ENCODE data around the gene FAM200B.

Gene FAM200B

GRCh38 chr4:15681372-15682241, at the start of gene FAM200B:
Gene FAM200B (plus strand): TSS chr4:15681827. CDS start chr4:15686978, 5,151 bp downstream.
- DNase-seq (ENCODE audit: low read depth), result peak; percentile 91

- DNase-seq (ENCODE audit: low read depth), result no peak
Measured at GRCh38 chr4:15636818-15637217, 44.8 kb upstream of the FAM200B start.

- no peak for DNase-seq (ENCODE audit: low read depth)
Measured at GRCh38 chr4:15638418-15638817, 43.2 kb upstream of the FAM200B start.

- DNase-seq (ENCODE audit: low read depth), result no peak
Measured at GRCh38 chr4:15648600-15648999, 33.0 kb upstream of the FAM200B start.

GRCh38 chr4:15649914-15650545, 31.6 kb upstream of the FAM200B start:
- peak; percentile 8 for DNase-seq (ENCODE audit: low read depth)

GRCh38 chr4:15651676-15652075, 30.0 kb upstream of the FAM200B start:
- no peak for DNase-seq (ENCODE audit: low read depth)

- DNase-seq (ENCODE audit: low read depth), result no peak
Measured at GRCh38 chr4:15652191-15652590, 29.4 kb upstream of the FAM200B start.

GRCh38 chr4:15652841-15653240, 28.8 kb upstream of the FAM200B start:
- no peak for DNase-seq (ENCODE audit: low read depth)

- no peak for DNase-seq (ENCODE audit: low read depth)
Measured at GRCh38 chr4:15653420-15653819, 28.2 kb upstream of the FAM200B start.

GRCh38 chr4:15653864-15654592, 27.6 kb upstream of the FAM200B start:
- DNase-seq (ENCODE audit: low read depth), result no peak

- DNase-seq (ENCODE audit: low read depth), result peak; percentile 24
Measured at GRCh38 chr4:15654593-15655222, 26.9 kb upstream of the FAM200B start.

GRCh38 chr4:15655223-15656037, 26.2 kb upstream of the FAM200B start, which contains the start of gene FBXL5:
Gene FBXL5 (minus strand): TSS chr4:15655357. CDS start chr4:15655287, 70 bp downstream.
- DNase-seq (ENCODE audit: low read depth), result peak; percentile 76

- DNase-seq (ENCODE audit: low read depth), result no peak
Measured at GRCh38 chr4:15656038-15656470, 25.6 kb upstream of the FAM200B start.

GRCh38 chr4:15657366-15657765, 24.3 kb upstream of the FAM200B start:
- DNase-seq (ENCODE audit: low read depth), result no peak

GRCh38 chr4:15658136-15658770, 23.4 kb upstream of the FAM200B start:
- DNase-seq (ENCODE audit: low read depth), result no peak

GRCh38 chr4:15658781-15659180, 22.8 kb upstream of the FAM200B start:
- DNase-seq (ENCODE audit: low read depth), result no peak

- no peak for DNase-seq (ENCODE audit: low read depth)
Measured at GRCh38 chr4:15659768-15660570, 21.7 kb upstream of the FAM200B start.

GRCh38 chr4:15665753-15666365, 15.8 kb upstream of the FAM200B start:
- no peak for DNase-seq (ENCODE audit: low read depth)

- no peak for DNase-seq (ENCODE audit: low read depth)
Measured at GRCh38 chr4:15667006-15667405, 14.6 kb upstream of the FAM200B start.

Measured in stimulated activated CD8-positive, alpha-beta memory T cell treated with anti-CD3 and anti-CD28 coated beads, Interleukin-12 subunit alpha, Interleukin-12 subunit beta, amount 100 ng/mL, for 4 hours (primary cell).